NB4 (cell line): ENCODE measurements around the gene ATP5F1E.

Experiments used
- DNase-seq: peaks from one replicate; pipeline ENCODE4 v3.0.0; 2010; ENCODE audit warnings: low read depth
- H3K4me3 ChIP-seq: one replicate; pipeline ENCODE4 v1.5.1; 2011; ENCODE audit warnings: mild to moderate bottlenecking, low read depth, low read length, moderate library complexity
- MYC ChIP-seq: IDR thresholded peaks from 2 replicates; pipeline ENCODE4 v1.6.1; 2011; ENCODE audit warnings: low read depth, low read length
- POLR2A ChIP-seq: IDR thresholded peaks from 2 replicates; pipeline ENCODE4 v1.6.1; 2011; ENCODE audit warnings: mild to moderate bottlenecking; ENCODE audit not compliant: insufficient read length; ENCODE audit errors: extremely low read depth
- TF ChIP-seq, protein P1 (sequence below): IDR thresholded peaks from one replicate; pipeline ENCODE4 v1.5.1; 2012; ENCODE audit warnings: low read depth, low read length
- TF ChIP-seq, protein P2 (sequence below): IDR thresholded peaks from 2 replicates; pipeline ENCODE4 v1.6.1; 2011; ENCODE audit warnings: low read depth, low read length

Gene ATP5F1E

DNA sequence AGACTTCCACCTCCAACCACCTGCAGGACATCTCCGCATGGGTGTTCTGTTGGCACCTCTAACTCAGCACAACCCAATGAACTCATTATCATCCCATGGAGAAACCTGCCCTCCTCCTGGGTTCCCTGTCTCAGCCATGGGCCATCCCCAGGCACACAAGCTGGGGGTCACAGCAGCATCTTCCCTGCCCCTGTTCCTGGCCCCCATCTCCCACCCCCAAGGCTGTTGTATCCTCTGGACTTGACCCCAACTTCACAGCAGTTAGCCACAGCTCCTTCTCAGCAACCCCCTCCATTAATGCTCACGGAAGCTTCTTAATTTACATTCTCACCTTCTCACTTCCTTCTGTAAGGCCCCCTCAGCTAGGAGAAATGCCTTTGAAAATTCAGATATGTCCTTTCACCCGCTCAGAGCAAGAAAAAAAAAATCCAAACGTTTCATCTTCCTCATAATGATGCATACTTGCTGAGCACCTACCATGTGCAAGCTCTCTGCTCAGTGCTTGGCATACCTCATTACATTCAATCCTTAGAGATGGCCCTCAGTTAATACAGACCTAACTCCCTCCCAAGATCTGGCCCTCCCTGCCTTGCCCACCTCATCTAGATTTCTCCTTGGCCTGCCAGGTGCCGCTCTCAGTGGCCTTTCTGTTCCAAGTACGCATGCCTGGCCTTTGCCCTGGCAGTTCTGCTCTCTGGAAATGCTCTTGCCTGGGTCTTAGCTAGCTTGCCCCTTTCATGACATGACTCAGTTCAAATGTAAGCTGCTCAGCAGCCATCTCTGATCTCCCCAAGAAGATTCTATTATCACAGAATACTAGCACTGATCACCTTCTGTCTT lies 53.6 kb downstream of the ATP5F1E start:
- no peak for DNase-seq
- no peak for TF ChIP-seq POLR2A
- TF ChIP-seq, protein P1, sequence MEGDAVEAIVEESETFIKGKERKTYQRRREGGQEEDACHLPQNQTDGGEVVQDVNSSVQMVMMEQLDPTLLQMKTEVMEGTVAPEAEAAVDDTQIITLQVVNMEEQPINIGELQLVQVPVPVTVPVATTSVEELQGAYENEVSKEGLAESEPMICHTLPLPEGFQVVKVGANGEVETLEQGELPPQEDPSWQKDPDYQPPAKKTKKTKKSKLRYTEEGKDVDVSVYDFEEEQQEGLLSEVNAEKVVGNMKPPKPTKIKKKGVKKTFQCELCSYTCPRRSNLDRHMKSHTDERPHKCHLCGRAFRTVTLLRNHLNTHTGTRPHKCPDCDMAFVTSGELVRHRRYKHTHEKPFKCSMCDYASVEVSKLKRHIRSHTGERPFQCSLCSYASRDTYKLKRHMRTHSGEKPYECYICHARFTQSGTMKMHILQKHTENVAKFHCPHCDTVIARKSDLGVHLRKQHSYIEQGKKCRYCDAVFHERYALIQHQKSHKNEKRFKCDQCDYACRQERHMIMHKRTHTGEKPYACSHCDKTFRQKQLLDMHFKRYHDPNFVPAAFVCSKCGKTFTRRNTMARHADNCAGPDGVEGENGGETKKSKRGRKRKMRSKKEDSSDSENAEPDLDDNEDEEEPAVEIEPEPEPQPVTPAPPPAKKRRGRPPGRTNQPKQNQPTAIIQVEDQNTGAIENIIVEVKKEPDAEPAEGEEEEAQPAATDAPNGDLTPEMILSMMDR = no peak
- TF ChIP-seq MYC = no peak
- TF ChIP-seq, protein P2, sequence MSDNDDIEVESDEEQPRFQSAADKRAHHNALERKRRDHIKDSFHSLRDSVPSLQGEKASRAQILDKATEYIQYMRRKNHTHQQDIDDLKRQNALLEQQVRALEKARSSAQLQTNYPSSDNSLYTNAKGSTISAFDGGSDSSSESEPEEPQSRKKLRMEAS = no peak
- no peak overlapping the region for H3K4me3 ChIP-seq

DNA sequence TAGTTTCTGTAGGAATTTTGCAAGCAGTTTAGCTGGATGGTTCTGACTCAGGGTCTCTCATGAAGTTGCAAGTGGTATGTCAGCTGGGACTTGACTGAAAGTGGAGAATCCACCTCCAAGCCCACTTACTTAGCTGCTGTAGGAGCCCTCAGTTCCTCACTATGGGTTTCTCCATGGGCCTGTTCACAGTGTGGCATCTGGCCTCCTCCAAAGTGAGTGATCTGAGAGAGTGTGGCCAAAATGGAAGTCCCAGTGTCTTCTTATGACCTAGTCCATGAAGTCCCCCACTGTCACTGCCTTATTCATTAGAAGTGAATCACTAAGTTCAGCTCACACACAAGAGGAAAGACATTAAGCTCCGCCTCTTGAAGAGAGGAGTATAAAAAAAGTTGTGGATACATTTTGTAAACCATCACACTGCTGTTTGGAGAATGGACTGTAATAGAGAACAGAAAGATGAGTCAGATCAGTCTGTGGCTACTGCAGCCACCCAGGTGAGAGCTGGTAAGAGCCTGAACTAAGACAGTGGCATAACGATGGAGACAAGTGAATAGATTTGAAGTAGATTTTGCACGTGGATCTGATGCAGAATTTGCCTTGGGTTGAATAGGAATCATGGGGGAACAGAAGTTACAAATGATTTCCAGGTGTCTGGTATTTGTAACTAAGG lies 55.9 kb downstream of the ATP5F1E start:
- H3K4me3 ChIP-seq = no peak overlapping the region
- no peak for TF ChIP-seq POLR2A
- no peak for TF ChIP-seq MYC
- TF ChIP-seq, protein P2 = no peak
- TF ChIP-seq, protein P1 = no peak
- DNase-seq = no peak
